Mesendoderm (in vitro differentiated cells): ENCODE data around the gene TAF8.

Source experiments
- DNase-seq: peaks from one replicate; pipeline ENCODE4 v3.0.0; 2013
- H2AK5ac ChIP-seq: 2 replicates; pipeline ENCODE4 v1.6.1; 2013; ENCODE audit warnings: low read length, inconsistent platforms
- H2BK120ac ChIP-seq: 2 replicates; pipeline ENCODE4 v1.6.1; 2013; ENCODE audit warnings: low read depth, mild to moderate bottlenecking, low read length, moderate library complexity, mixed read lengths
- H2BK15ac ChIP-seq: replicated peaks from 2 replicates; pipeline ENCODE4 v1.6.1; 2013; ENCODE audit warnings: low read depth, mild to moderate bottlenecking, moderate library complexity
- H2BK5ac ChIP-seq: 2 replicates; pipeline ENCODE4 v1.6.1; 2013; ENCODE audit warnings: low read length, inconsistent platforms
- H3K18ac ChIP-seq: 2 replicates; pipeline ENCODE4 v1.6.1; 2013; ENCODE audit warnings: mild to moderate bottlenecking, low read length, mixed read lengths
- H3K23ac ChIP-seq: one replicate; pipeline ENCODE4 v1.6.1; 2013; ENCODE audit warnings: low read length
- H3K27ac ChIP-seq: 2 replicates; pipeline ENCODE4 v1.5.1; 2013; ENCODE audit warnings: low read depth, mild to moderate bottlenecking, inconsistent platforms, low read length, moderate library complexity
- H3K27me3 ChIP-seq: 2 replicates; pipeline ENCODE4 v1.6.1; 2013; ENCODE audit warnings: low read length, control low read depth, mild to moderate bottlenecking, inconsistent platforms; ENCODE audit not compliant: insufficient read depth, poor library complexity
- H3K36me3 ChIP-seq: 2 replicates; pipeline ENCODE4 v1.6.1; 2013; ENCODE audit warnings: low read length, inconsistent platforms; ENCODE audit not compliant: control insufficient read depth, insufficient read depth
- H3K4ac ChIP-seq: one replicate; pipeline ENCODE4 v1.6.1; 2013; ENCODE audit warnings: low read depth, mild to moderate bottlenecking, low read length, moderate library complexity
- H3K4me1 ChIP-seq: 2 replicates; pipeline ENCODE4 v1.6.1; 2013; ENCODE audit warnings: low read depth, low read length, inconsistent platforms; ENCODE audit not compliant: control insufficient read depth
- H3K4me2 ChIP-seq: 2 replicates; pipeline ENCODE4 v1.6.1; 2013; ENCODE audit warnings: low read length
- H3K4me3 ChIP-seq: 2 replicates; pipeline ENCODE4 v1.5.1; 2013; ENCODE audit warnings: mild to moderate bottlenecking, low read length
- H3K56ac ChIP-seq: one replicate; pipeline ENCODE4 v1.6.1; 2013; ENCODE audit warnings: low read length
- H3K79me1 ChIP-seq: 2 replicates; pipeline ENCODE4 v1.6.1; 2013; ENCODE audit warnings: low read length, inconsistent platforms
- H3K79me2 ChIP-seq: 2 replicates; pipeline ENCODE4 v1.6.1; 2013; ENCODE audit warnings: mild to moderate bottlenecking, low read length; ENCODE audit not compliant: control insufficient read depth, insufficient read depth
- H3K9ac ChIP-seq: 2 replicates; pipeline ENCODE4 v1.6.1; 2013; ENCODE audit warnings: low read length, inconsistent platforms
- H4K5ac ChIP-seq: one replicate; pipeline ENCODE4 v1.6.1; 2013; ENCODE audit warnings: low read length
- H4K8ac ChIP-seq: one replicate; pipeline ENCODE4 v1.6.1; 2013; ENCODE audit warnings: low read depth, mild to moderate bottlenecking, control low read depth, low read length, moderate library complexity
- WGBS: extraction: QIAGEN DNeasy Blood & Tissue Kit; methylation state at CpG from one replicate; pipeline ENCODE4 v1.1.7; 2013; ENCODE audit warnings: low lambda C conversion rate, missing lambda C conversion rate; ENCODE audit not compliant: insufficient coverage; ENCODE audit errors: extremely low coverage; 5-methylcytosine and 5-hydroxymethylcytosine counted together

The TAF8 gene

DNA sequence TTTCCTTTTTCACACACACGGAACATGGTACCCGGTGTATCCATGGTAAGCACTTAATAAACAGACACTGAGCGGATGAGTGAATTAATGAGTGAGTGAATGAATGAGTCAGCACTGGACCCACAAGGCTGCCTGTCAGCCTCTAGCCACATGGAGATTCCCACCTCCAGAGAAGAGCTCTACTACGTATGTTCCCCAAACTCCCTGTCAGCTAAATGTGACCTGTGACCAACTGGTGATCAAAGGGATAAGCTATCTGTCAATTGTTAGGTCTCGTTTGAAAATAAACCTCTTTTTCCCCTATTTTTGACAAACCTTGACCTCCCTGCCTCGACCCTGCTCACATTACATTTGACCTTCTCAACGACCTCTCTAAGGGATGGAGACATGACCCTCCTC lies 24.5 kb upstream of the TAF8 start:
- Histone ChIP-seq H4K5ac (no peak overlapping the region), H4K8ac (no peak overlapping the region), H3K27me3 (no peaks in the 10 kb centered on the region), H2BK120ac (no peak overlapping the region), H3K4me3 (no peak overlapping the region), H3K4me2 (no peak overlapping the region), H2AK5ac (peak overlapping the region; percentile 19), H3K23ac (no peak overlapping the region), H3K4me1 (peaks cover 15% of the 10 kb centered on the region), H3K56ac (no peak overlapping the region), H2BK15ac (no peak overlapping the region), H3K79me1 (no peaks in the 10 kb centered on the region), H3K79me2 (no peaks in the 10 kb centered on the region), H3K18ac (no peak overlapping the region), H2BK5ac (no peak overlapping the region), H3K9ac (no peak overlapping the region), H3K36me3 (no peaks in the 10 kb centered on the region), H3K27ac (no peak overlapping the region), H3K4ac (no peak overlapping the region)
- no peak for DNase-seq
- WGBS, result no CpG with 5 or more reads among the region's 7 CpGs

DNA sequence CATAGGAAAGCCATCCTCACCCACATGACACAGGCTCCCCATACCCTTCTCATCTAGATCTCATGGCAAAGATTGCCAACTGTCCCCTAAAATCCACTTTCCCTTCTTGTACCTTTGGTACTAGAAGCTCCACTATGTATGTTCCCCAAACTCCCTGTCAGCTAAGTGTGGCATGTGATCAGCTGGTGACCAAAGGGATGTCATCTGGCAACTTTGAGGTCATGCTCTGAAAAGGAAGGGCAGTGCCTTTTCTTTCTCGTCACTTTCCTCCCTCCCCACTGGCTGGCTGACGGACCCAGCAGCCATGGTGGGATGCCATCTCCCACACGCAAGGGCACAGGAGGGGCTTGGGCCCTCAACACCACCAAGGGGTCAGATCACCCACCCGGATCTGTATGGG lies 23.8 kb upstream of the TAF8 start:
- Histone ChIP-seq H2BK15ac (no peak overlapping the region), H3K23ac (no peak overlapping the region), H3K4me2 (no peak overlapping the region), H2BK120ac (no peak overlapping the region), H4K5ac (peak overlapping the region; percentile 35), H3K27ac (no peak overlapping the region), H3K18ac (no peak overlapping the region), H3K79me2 (no peaks in the 10 kb centered on the region), H3K56ac (no peak overlapping the region), H3K27me3 (no peaks in the 10 kb centered on the region), H4K8ac (no peak overlapping the region), H3K4me3 (no peak overlapping the region), H2AK5ac (peak overlapping the region; percentile 43), H3K36me3 (no peaks in the 10 kb centered on the region), H3K4ac (no peak overlapping the region), H3K9ac (no peak overlapping the region), H2BK5ac (no peak overlapping the region), H3K79me1 (no peaks in the 10 kb centered on the region), H3K4me1 (peaks cover 18% of the 10 kb centered on the region)
- DNase-seq, result no peak
- no CpG with 5 or more reads among the region's 4 CpGs for WGBS

DNA sequence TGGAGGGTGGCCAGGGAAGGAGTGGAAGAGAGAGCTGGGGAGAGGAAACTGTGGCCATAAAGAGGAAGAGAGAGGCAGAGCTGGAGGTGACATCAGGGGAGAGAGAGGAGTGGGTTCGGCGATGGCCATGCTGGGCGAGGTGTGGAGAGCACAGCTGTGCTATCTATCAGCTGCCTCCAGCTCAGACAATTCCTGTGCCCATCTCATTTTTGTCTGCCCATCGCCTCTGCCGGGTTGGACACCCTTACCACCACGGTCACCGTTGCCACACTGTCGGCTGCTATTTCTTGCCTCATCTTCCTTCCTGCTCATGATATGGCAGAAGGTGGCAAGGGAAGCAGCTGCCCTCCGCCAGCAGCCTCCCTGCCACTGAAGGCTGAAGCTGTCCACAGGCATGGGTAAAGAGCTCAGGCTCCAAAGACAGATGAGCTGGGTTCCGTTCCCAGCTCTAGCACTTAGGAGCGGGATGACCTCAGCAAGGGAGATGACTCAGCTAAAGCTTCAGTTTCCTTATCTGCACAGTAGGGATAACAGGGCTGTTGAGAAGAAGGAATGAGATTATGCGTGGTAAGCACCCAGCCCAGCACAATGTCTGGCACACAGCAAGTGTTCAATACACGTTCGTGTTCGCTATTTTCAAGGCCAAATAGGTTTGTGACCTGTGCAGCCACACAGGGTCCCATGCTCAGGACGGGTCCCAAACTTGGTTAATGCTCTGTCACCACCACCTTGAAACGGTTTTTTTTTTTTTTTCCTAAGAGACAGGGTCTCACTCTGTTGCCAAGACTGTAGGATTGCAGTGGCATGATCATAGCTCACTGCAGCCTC lies 21.9 kb upstream of the TAF8 start:
- peak overlapping the region; percentile 99 for H2AK5ac ChIP-seq
- no peak overlapping the region for H3K4me3 ChIP-seq
- WGBS, result no CpG with 5 or more reads among the region's 17 CpGs
- peaks cover 15% of the 10 kb centered on the region for H3K4me1 ChIP-seq
- H3K79me2 ChIP-seq, result no peaks in the 10 kb centered on the region
- peak; percentile 97 for DNase-seq
- no peak overlapping the region for H4K5ac ChIP-seq
- H3K18ac ChIP-seq, result peak overlapping the region; percentile 41
- H3K4me2 ChIP-seq, result no peak overlapping the region
- peak overlapping the region; percentile 19 for H2BK120ac ChIP-seq
- H3K23ac ChIP-seq, result peak overlapping the region; percentile 33
- no peak overlapping the region for H2BK15ac ChIP-seq
- peak overlapping the region; percentile 48 for H3K27ac ChIP-seq
- H3K79me1 ChIP-seq, result no peaks in the 10 kb centered on the region
- no peak overlapping the region for H4K8ac ChIP-seq
- peak overlapping the region; percentile 98 for H2BK5ac ChIP-seq
- H3K4ac ChIP-seq, result peak overlapping the region; percentile 74
- peak overlapping the region; percentile 41 for H3K9ac ChIP-seq
- no peaks in the 10 kb centered on the region for H3K27me3 ChIP-seq
- H3K56ac ChIP-seq, result peak overlapping the region; percentile 89
- H3K36me3 ChIP-seq, result no peaks in the 10 kb centered on the region

DNA sequence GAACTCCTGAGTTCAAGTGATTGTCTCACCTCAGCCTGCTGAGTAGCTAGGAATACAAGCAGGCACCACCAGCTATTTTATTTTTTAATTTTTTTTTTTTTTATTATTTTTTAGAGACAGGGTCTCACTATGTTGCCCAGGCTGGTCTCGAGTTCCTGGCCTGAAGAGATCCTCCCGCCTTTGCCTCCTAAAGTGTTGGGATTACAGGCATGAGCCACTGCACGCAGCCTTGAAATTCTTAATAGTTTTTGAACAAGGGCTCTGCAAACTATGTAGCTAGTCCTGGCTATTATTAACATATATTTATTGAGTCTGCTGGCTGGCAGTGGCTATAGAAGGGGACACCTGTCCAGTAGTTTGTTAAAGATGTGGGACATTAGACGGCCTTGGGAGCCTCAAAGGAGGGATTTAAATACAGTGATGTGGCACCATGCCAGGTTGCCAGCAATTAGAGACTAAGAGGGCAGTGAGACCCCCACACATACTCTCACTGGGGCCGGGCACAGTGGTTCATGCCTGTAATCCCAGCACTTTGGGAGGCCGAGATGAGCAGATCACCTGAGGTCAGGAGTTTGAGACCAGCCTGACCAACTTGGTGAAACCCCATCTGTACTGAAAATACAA lies 21.1 kb upstream of the TAF8 start:
- H3K27ac ChIP-seq, result peak overlapping the region; percentile 48
- peak overlapping the region; percentile 39 for H3K18ac ChIP-seq
- no peak overlapping the region for H3K9ac ChIP-seq

DNA sequence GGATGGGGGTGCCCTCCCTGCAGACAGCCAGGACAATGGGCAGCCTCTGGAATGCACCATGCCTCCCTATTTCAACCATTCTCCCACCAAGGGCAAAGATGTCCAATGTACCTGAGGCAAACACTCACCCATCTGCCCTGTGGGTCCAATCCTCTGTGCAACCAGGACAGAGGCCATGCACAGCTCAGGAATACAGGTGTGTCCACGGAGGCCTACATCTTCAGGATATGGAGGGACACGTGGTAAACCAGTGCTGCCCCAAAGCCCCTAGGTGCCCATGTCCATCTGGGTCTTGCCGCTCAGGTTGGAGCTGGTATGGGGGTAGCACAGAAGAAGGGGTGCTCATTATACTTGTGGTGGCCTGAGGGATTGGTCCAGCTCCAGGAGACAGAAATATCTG lies 20.4 kb upstream of the TAF8 start:
- H2BK5ac ChIP-seq, result peak overlapping the region; percentile 83
- no peaks in the 10 kb centered on the region for H3K27me3 ChIP-seq
- H3K36me3 ChIP-seq, result no peaks in the 10 kb centered on the region
- no CpG with 5 or more reads among the region's 3 CpGs for WGBS
- no peak overlapping the region for H3K4me3 ChIP-seq
- peak overlapping the region; percentile 17 for H3K4ac ChIP-seq
- H4K5ac ChIP-seq, result no peak overlapping the region
- peak overlapping the region; percentile 95 for H3K23ac ChIP-seq
- H3K9ac ChIP-seq, result no peak overlapping the region
- H2BK120ac ChIP-seq, result no peak overlapping the region
- peak overlapping the region; percentile 99 for H2AK5ac ChIP-seq
- no peak overlapping the region for H3K18ac ChIP-seq
- no peak for DNase-seq
- H3K56ac ChIP-seq, result peak overlapping the region; percentile 57
- no peak overlapping the region for H4K8ac ChIP-seq
- no peaks in the 10 kb centered on the region for H3K79me1 ChIP-seq
- no peak overlapping the region for H3K27ac ChIP-seq
- H3K4me1 ChIP-seq, result peaks cover 15% of the 10 kb centered on the region
- H2BK15ac ChIP-seq, result no peak overlapping the region
- no peaks in the 10 kb centered on the region for H3K79me2 ChIP-seq
- no peak overlapping the region for H3K4me2 ChIP-seq

More for the DNA sequence above, 21.1 kb upstream of the TAF8 start:
- Histone ChIP-seq H4K8ac (no peak overlapping the region), H3K4me3 (no peak overlapping the region), H3K27me3 (no peaks in the 10 kb centered on the region), H2BK5ac (peak overlapping the region; percentile 83), H3K4me1 (peaks cover 15% of the 10 kb centered on the region), H3K23ac (no peak overlapping the region), H2AK5ac (peak overlapping the region; percentile 50), H2BK15ac (no peak overlapping the region), H3K56ac (peak overlapping the region; percentile 63), H3K79me1 (no peaks in the 10 kb centered on the region), H3K4ac (peak overlapping the region; percentile 61), H3K4me2 (no peak overlapping the region), H4K5ac (no peak overlapping the region), H3K36me3 (no peaks in the 10 kb centered on the region), H2BK120ac (no peak overlapping the region), H3K79me2 (no peaks in the 10 kb centered on the region)
- no peak for DNase-seq
- no CpG with 5 or more reads among the region's 6 CpGs for WGBS
